NCI-H1436 treated with DMSO at 0.1 percent for 48 hours (cell line): ENCODE data around the gene MVP.
"Not testable (repeated sequence)": the region's sequence is repeated elsewhere in the genome, so short reads cannot be mapped to it uniquely, and the experiment has no call there.

Experiments used
- DNase-seq: peaks from one replicate; lab custom pipeline; 2025; lab: John Stamatoyannopoulos, UW

MVP gene

GRCh38 chr16:29843931-29844330 is 23.7 kb downstream of the MVP start:
- DNase-seq = no peak

- DNase-seq = no peak
Measured at GRCh38 chr16:29844575-29845331, 24.5 kb downstream of the MVP start.

GRCh38 chr16:29845656-29846055 is 25.4 kb downstream of the MVP start:
- DNase-seq = no peak

- no peak for DNase-seq
Measured at GRCh38 chr16:29848420-29849297, 28.4 kb downstream of the MVP start.

GRCh38 chr16:29849505-29849904 is 29.2 kb downstream of the MVP start:
- DNase-seq = no peak

GRCh38 chr16:29850998-29851397 is 30.7 kb downstream of the MVP start:
- DNase-seq = no peak

- no peak for DNase-seq
Measured at GRCh38 chr16:29852654-29853053, 32.4 kb downstream of the MVP start.

- no peak for DNase-seq
Measured at GRCh38 chr16:29854520-29855100, 34.3 kb downstream of the MVP start.

- DNase-seq = no peak
Measured at GRCh38 chr16:29857133-29857760, 37.0 kb downstream of the MVP start.

GRCh38 chr16:29858149-29858849 is 38.0 kb downstream of the MVP start:
- no peak for DNase-seq

GRCh38 chr16:29858974-29859373 is 38.7 kb downstream of the MVP start:
- no peak for DNase-seq

- DNase-seq = no peak
Measured at GRCh38 chr16:29860218-29860617, 40.0 kb downstream of the MVP start.

GRCh38 chr16:29862383-29862883 is 42.2 kb downstream of the MVP start:
- DNase-seq = no peak

- DNase-seq = peak; percentile 77
Measured at GRCh38 chr16:29862884-29863668, 42.8 kb downstream of the MVP start, which contains the start of gene CDIPT. CDIPT (minus strand) TSS chr16:29863226; CDS start chr16:29862857, 369 bp downstream.

- no peak for DNase-seq
Measured at GRCh38 chr16:29863669-29863984, 43.4 kb downstream of the MVP start.

GRCh38 chr16:29864205-29864604 is 43.9 kb downstream of the MVP start:
- DNase-seq = no peak

GRCh38 chr16:29868396-29869009 is 48.2 kb downstream of the MVP start:
- DNase-seq = no peak

- not testable (repeated sequence) for DNase-seq
Measured at GRCh38 chr16:29869067-29869466, 48.8 kb downstream of the MVP start.

GRCh38 chr16:29871822-29872546 is 51.7 kb downstream of the MVP start:
- no peak for DNase-seq

- DNase-seq = no peak
Measured at GRCh38 chr16:29873319-29873718, 53.1 kb downstream of the MVP start.
